Fibroblast of gingiva (primary cell): Measurements from ENCODE around the gene NAA30.

Source experiments
- DNase-seq: peaks from one replicate; pipeline ENCODE4 v3.0.0-alpha.2; 2011; ENCODE audit warnings: low read depth

NAA30 gene

DNA sequence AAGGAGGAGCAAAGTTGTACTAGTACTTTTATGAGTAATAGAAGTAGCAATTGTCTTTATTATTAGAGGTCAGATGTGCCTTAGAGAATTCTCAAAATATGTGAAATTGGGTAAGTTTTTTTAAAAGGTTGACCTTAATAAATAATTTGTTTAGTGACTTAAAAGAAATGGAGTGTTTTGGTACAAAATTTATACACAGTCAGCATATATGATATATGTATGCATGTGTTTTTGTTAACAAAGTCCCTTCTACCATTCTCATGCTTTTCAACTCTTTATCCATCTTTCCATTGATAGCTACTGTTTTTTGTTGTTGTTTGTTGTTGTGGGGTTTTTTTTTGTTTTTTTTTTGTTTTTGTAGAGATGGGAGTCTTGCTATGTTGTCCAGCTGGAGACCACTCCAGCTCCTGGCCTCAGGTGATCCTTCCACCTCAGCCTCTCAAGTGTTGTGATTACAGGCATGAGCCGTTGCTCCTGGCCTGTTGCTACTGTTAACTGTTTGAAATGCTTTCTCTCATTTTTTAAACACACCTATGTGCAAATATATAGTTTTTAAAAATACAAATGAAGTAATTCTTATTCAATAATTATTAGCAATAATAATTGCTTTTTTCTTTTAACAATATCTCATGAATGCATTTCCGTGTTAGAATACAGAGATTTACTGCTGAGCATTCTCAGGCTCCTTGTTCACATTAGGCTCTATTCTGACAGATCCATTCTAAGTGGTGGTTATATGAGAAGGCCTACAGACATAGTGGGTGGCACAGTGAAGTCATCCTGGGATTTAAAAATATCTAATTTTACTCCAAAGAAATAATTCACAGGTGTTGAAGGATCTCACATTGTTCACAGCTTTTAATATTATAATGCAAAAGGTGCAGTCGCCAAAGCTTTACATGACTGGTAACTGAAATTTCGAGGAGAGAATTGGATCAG is 10.4 kb downstream of the NAA30 start:
- DNase-seq: no peak

DNA sequence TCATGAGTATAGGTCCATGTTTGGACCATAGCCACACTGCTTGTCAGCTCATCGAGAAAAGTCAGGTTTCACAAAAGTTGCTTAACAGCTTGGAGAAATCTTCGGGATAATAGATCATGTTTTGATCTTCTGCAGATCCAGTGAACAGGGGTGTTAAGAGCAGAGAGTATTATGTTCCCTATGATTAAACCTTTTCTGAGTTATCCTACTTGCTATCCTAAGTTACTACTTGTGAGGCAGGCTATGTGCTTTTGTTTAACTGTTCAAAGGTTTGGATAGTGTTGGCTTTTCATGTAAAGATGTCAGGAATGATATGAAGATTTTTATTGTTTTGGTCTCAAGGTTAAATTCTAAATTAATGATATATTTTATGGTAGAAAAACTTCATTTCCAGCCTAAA is 11.1 kb downstream of the NAA30 start:
- DNase-seq: no peak

DNA sequence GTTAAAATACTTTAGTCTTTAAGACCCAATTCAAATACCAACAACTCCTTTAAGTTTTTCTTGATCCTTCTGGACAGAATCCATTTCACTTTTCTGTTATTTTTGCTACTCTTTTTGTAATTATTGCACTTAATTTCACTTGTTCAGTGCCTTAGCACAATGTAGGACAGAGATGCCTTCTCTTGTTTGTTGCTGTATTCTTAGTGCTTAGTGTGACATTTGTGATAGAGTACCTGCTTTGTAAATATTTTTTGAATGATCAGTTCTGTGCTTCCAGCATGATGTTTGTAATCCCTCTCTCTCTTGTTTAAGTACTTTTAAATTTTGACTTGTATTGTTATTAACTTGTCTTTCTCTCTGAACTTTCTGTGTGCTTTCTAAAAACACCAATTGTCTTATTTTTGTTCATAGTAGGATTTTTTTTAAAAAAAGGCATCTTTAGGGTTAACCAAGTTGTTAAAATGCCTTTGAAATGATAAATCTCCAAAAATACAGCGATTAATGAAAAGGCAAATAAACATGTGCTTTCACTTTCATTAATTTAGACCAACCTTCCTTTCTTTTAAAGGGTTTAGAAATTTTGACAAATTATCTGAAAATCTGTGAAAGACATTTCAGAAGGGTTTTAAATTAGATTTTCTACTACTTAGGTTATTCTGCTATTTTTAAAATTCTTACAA is 11.9 kb downstream of the NAA30 start:
- DNase-seq: no peak

DNA sequence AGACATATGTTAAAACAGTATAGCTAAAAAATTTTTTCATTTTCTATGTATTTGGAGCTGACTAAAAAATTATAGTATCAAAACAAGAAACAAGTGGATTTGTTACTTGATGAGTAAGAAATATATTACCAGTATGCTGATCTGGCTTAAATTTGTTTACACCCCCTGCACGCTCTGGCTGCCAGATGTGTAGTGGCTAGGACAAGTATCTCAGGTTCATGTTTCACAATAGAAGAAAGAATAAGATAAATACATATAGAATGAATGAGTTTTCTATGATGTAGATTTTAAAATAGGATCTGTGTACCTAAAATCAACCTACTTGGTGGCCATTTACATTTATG is 13.1 kb downstream of the NAA30 start:
- no peak for DNase-seq

DNA sequence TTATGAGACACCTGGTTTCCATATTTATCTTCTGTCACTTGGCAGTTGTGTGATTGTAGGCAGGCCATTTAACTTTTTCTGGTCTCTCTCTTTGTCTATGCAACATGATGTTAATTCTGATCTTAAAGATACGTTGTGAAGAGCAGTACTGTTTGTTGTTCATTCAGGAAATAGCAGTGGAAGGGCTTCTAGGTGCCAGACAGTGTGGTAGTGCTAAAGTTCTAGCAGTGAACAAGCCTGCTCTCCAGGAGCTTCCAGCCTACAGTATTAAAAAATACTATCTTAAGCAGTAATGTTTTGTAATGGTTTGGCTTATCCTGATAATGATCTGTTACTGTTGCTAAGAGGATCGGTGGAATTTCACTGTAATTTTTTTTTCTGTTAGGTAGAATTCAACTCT is 15.2 kb downstream of the NAA30 start:
- no peak for DNase-seq

DNA sequence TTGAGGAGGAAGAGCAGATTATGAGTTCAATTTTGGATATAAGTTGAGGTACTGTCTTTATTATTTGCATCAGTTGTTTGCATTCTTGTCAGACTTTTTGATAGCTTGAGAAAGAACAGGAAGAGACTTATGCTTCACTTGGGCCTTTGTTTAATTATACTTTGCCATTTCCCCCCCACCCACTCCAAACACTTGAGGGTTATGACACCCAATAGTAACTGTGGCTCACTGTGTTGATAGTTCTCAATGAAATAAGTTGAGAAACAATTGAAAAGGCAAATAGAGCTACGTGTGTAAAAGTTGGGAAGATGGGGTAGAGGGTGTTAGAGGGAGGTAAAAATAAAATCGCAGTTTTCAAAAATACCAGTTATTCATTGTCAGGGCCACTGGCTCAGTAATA is 17.7 kb downstream of the NAA30 start:
- DNase-seq: no peak

DNA sequence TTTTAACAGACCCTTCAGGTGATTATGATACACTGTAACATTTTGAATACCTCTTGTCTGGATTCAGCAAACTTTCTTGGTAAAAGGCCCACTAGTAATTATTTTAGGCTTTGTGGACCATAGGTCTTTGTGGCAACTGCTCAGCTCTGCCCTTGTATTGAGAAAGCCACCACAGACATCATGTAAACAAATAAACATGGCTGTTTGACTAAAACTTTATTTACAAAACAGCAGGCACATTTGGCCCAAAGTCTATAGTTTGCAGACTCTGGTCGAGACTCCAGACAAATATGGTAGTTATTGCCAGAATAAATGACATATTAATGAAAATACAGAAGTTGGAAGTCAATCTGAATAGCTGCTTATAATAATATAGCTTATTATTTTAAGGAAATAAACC is 18.2 kb downstream of the NAA30 start:
- no peak for DNase-seq

DNA sequence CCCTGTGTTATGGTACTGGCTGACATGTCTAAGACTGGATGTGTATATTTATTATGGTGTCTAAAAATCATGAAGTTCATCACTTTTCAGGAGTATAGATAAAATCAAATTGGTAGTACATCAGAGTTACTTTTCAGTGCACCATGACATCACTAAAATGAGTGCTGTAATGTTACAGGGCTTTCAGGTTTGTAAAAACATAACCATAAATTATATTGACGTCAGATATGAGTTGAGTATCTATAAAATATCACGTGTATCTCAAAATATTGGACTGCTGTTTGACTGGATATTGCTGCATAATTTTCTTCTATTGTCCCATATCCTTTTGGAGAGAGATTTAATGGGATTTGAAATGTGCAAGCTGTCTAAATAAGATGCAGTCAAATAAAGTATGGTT is 22.0 kb downstream of the NAA30 start:
- no peak for DNase-seq

DNA sequence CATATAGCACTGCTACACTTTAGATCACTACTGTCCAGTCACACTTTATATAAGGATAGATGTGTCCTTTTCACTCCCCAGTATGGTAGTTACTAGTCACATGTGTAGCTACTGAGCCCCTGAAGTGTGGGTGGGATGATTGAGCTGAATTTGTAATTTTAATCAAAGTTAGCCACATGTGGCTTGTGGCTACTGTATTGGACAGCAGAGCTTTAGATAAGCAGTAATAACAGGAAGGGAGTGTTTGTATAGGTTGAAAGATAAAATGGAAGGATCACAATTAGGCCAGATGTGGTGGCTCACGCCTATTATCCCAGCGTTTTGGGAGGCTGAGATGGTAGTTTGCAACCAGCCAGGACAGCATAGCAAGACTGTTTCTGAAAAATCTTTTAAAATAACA is 23.5 kb downstream of the NAA30 start:
- no peak for DNase-seq

DNA sequence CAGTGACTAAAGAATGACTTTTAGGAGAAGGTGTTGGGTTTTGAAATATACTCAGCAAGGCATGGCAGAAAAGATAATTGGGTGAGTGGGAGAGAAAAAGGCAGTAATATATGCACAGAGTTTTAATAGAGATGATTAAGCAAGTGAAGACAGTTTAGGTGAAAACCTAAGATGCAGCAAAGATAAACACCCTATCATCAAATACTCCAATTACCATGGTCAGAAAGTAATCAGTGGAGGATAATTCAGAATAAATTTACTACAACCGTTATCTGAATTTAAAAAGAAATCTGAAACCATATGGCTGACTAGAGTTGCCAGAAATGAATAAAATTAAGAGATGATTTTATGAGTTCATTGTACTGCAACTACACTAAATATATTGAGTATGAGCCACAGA is 26.8 kb downstream of the NAA30 start:
- DNase-seq: no peak

DNA sequence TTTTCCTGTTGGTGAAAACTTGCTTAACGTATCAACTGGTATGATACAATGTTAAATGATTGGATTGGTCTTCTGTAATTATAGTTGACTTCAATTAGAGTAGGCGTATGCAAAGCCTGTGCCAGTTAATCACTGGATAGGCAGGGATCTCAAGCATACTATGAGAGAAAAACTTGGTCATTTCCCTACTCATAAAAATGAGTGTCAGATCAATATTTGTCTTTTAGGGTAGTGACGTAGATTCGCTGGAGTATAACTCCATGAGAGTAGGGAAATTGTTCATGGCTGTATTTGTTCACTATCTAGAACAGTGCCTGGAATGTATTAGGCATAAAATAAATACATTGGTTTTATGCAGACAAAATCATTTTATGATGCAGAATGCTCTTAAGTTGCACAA is 28.6 kb downstream of the NAA30 start:
- DNase-seq: no peak

DNA sequence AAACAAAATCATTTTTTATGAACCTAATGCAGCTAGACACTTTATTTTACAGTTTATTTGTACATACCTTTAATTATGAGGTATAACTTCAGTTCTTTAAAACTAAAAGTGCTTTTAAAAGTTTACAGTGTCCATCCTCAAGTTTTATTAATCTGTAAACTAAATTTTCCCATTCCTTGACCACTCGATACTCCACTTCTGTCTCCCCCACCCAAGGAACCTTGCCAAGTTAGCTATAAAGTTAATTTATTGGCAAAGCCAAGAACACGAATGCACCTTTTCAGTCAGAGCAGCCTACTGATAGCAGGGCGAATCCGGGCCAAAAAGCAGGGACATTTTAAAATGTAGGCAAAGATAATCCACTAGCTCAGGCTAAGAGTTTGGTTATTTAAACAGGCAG is 29.6 kb downstream of the NAA30 start:
- no peak for DNase-seq

DNA sequence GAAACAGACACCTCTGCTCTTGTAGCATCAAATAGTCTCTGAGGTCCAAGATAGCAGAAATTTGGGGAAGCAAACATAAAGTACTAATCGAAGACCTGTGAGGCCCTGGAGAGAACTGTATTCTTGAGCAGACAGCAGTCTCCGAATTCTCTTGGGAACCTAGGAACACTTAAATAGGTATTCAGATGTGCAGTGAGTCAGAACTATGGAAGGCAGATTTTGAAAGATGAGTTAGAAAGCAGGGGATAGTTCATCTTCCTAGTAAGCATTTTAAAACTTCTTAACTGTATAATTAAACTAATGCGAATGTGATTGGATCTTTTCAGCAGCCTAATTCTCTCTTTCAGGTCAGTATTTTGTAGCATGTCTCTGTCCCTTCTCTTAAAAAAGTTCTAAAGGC is 30.6 kb downstream of the NAA30 start:
- DNase-seq: no peak

DNA sequence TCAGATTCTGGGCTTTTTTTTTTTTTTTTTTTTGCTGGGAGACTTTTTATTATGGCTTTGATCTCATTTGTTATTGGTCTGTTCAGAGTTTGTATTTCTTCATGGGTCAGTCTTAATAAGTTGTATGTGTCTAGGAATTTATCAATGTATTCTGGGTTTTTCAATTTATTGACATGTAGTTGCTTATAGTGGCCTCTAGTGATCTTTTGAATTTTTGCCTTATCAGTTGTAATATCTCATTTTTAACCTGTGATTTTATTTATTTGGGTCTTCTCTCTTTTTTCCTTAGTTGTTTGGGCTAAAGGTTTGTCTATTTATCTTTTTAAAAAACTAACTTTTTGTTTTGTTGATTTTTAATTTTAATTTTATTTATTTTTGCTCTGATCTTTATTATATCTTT is 45.5 kb downstream of the NAA30 start:
- no peak for DNase-seq

DNA sequence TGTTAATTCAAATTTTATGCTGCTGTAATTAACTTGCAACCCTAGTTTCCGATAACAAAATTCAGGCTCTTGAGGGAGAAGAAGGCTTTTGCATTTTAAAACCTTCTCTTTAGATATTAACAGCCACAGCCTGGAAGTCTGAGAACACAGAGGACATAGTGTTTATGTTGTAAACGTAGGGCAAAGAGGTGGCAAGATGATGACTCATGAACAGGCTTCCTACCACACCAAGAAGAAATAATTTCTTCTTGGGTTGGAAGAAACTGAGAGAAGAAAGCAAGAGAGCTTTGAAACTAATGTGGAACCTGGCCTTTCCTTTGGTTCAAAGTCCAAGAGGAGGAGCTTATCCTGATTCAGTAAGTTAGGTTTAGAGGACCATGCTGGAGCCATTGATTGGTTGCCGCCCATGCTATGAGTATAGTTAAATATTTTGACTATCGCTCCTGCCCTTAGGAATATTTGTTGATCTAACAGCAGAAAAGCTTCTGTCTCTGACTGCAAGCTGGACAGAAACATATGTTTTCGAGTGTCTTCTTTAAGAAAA is 71.5 kb downstream of the NAA30 start:
- DNase-seq: no peak

DNA sequence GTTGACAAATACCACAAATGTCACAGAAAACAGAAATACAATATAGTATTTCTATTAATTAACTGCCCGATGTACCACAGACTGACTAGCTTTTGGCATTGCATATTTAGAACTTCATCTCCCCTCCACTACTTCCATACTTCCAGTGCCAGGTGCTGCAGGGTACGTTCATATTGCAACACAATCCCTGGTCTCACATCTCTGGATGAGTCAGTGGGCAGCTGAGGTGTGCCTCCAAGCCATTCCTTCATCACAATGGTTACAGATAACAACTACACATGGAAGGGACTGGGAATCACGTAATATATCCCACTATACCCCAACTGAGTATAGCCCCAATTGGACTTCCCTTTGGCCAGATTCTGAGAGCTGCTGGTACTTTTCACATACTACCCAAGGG is 72.2 kb downstream of the NAA30 start:
- no peak for DNase-seq

DNA sequence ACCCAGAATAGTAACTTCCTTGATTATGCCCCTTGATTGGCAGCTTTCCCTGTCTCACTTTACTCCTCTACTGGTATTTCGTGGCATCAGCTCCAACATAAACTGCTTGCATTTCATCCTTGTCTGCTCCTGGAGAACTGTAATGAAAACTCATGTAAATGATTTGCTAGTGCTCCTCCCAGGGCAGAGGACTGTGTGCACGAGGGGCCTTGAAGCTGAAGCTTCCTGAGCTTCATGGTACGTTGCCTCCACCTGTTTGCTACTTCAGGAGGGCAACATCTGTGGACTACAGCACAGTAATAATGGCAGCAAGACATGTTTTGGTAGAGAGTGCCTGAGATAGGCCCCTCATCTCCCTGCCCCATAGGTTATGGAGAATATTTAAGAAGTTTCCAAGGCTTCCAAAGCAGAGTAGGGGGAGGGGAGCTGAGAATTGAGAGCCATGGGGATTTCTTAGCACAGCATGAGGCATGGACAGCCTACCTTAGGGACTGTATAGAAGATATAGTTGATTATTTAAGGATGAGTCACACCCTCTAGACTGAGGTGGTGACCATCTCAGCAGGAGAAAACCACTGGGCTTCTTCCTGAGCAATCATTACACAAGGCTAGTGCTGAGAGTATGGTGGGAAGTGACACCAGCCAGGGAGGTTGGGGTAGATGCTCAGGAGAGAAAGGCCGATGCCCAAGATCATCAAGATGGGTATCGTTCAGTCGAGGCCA is 73.8 kb downstream of the NAA30 start:
- no peak for DNase-seq
